Eye (tissue), 1 donor: ENCODE data around the gene LRRC75A.
"Not testable (repeated sequence)": the region's sequence is repeated elsewhere in the genome, so short reads cannot be mapped to it uniquely, and the experiment has no call there.

Source experiments
- DNase-seq: peaks from one replicate; pipeline ENCODE4 v3.0.0-alpha.2; 2015

LRRC75A gene

GRCh38 chr17:16428098-16428882 lies 63.7 kb downstream of the LRRC75A start:
- DNase-seq, result peak; percentile 64

GRCh38 chr17:16427020-16427419 lies 65.0 kb downstream of the LRRC75A start:
- DNase-seq, result no peak

GRCh38 chr17:16425698-16426659 lies 66.0 kb downstream of the LRRC75A start:
- DNase-seq, result no peak

GRCh38 chr17:16425202-16425601 lies 66.8 kb downstream of the LRRC75A start:
- no peak for DNase-seq

- DNase-seq, result no peak
Observed at GRCh38 chr17:16423226-16423872, 68.6 kb downstream of the LRRC75A start.

GRCh38 chr17:16422416-16422815 lies 69.6 kb downstream of the LRRC75A start:
- DNase-seq, result no peak

- no peak for DNase-seq
Observed at GRCh38 chr17:16419929-16420271, 72.1 kb downstream of the LRRC75A start.

GRCh38 chr17:16419074-16419928 lies 72.7 kb downstream of the LRRC75A start:
- no peak for DNase-seq

GRCh38 chr17:16418685-16419068 lies 73.3 kb downstream of the LRRC75A start:
- no peak for DNase-seq

GRCh38 chr17:16417896-16418684 lies 73.9 kb downstream of the LRRC75A start:
- DNase-seq, result peak; percentile 70

GRCh38 chr17:16417399-16417798 lies 74.6 kb downstream of the LRRC75A start:
- DNase-seq, result no peak

GRCh38 chr17:16415031-16415924 lies 76.7 kb downstream of the LRRC75A start, which contains the start of gene TRPV2:
Gene TRPV2 (plus strand): TSS chr17:16415571. CDS start chr17:16417669, 2,098 bp downstream.
- no peak for DNase-seq

GRCh38 chr17:16407911-16408588 lies 83.9 kb downstream of the LRRC75A start:
- DNase-seq, result peak; percentile 70

GRCh38 chr17:16406742-16407674 lies 85.0 kb downstream of the LRRC75A start:
- peak; percentile 85 for DNase-seq

GRCh38 chr17:16403847-16404246 lies 88.1 kb downstream of the LRRC75A start:
- not testable (repeated sequence) for DNase-seq

GRCh38 chr17:16398270-16399267 lies 93.4 kb downstream of the LRRC75A start:
- DNase-seq, result no peak

GRCh38 chr17:16396693-16397092 lies 95.3 kb downstream of the LRRC75A start:
- not testable (repeated sequence) for DNase-seq
